ENCODE data around the gene PDE4B. TPM values are rescaled to one million over a fixed set of nuclear protein-coding genes. Genes with fewer than 3 reads are reported as not detected.
A peak's percentile ranks its signal among the peaks of the same experiment; 100 is the strongest.
"Not testable (repeated sequence)": the region's sequence is repeated elsewhere in the genome, so short reads cannot be mapped to it uniquely, and the experiment has no call there.

The PDE4B gene
- total RNA-seq, 1 experiment from 2014 or later, result 1.8 TPM

DNA sequence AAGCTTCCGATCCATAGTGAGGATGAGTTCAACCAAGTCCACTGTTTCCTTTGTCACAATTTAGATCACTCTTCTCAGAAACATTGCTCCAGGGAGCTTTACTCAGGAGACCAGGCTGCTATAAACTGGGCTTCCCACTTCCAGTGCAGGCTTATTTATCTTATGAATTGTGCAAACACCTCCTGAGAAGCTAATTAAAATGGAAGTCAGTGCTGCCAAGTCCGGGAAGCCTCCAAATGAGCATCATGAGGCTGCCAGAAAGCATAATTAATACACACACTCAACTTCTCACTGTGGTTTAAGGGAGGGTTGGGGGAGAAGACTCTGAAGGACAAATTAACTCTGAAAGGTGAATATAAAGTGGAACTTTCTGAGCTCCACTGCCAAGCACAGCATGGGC is 596.2 kb downstream of the PDE4B start:
- no peak for DNase-seq
- no peaks in the 10 kb centered on the region for H3K36me3 ChIP-seq
- no peaks in the 10 kb centered on the region for H3K27me3 ChIP-seq
- H3K4me3 ChIP-seq, result no peak overlapping the region
- H3K9me3 ChIP-seq, result peaks cover 29% of the 10 kb centered on the region

GRCh38 chr1:66393586-66394287 is 601.0 kb downstream of the PDE4B start:
- Histone ChIP-seq H3K4me3 (no peak overlapping the region), H3K27me3 (no peaks in the 10 kb centered on the region)

GRCh38 chr1:66394603-66395002 is 601.9 kb downstream of the PDE4B start:
- Histone ChIP-seq H3K36me3 (no peaks in the 10 kb centered on the region), H3K4me3 (no peak overlapping the region), H3K9me3 (no peaks in the 10 kb centered on the region; the same call in 1 of the 2 replicates), H3K27me3 (no peaks in the 10 kb centered on the region)
- DNase-seq, result no peak

More at GRCh38 chr1:66393586-66394287, 601.0 kb downstream of the PDE4B start:
- Histone ChIP-seq H3K9me3 (peaks cover 5% of the 10 kb centered on the region), H3K36me3 (no peaks in the 10 kb centered on the region)
- DNase-seq, result no peak

DNA sequence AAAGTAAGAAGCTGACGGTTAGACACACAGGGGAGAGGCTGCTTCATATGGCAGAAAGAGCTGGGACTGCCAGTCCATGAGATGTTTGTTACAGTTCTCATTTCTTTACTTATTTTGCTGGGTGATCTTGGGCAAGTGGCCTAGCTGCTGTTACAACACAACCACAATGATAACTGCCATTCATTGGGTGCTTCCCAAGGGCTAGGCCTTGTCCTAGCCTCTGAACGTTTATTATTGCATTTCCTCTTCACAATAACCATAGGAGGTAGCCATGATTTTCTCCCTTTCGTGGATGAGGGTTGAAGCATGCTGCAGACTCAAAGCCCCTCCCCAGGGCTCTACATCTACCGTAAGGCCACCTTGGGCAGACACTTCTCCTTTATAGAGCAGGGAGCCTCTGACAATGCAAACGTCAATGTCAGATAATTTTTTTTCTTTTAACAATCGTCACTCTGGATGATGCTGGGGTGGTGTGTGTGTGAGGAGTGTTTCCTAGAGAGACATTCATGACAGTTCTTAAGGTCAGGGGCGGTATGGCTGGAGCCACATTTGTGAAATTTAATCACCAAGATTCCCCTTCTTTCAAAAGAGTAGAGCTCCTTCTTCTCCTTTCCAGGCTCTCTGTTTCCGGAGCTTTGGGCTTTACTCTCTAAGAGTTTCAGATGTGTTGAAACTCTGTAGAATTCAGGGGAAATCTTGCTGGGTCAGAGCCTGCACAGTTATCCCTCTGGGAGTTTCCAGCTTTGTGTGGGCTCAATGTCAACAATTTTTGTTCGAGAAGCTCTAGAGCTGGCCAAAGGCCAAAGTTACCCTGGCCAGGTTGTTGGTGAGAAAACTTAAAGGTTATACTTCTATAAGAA is 602.7 kb downstream of the PDE4B start:
- no peak for DNase-seq
- no peak overlapping the region for H3K4me3 ChIP-seq
- H3K36me3 ChIP-seq, result no peaks in the 10 kb centered on the region
- H3K9me3 ChIP-seq, result no peaks in the 10 kb centered on the region
- H3K27me3 ChIP-seq, result no peaks in the 10 kb centered on the region

- Histone ChIP-seq H3K4me3 (no peak overlapping the region), H3K9me3 (no peaks in the 10 kb centered on the region), H3K36me3 (no peaks in the 10 kb centered on the region)
Observed at GRCh38 chr1:66396212-66396890, 603.7 kb downstream of the PDE4B start.

GRCh38 chr1:66397192-66397591 is 604.5 kb downstream of the PDE4B start:
- Histone ChIP-seq H3K36me3 (no peaks in the 10 kb centered on the region), H3K9me3 (no peaks in the 10 kb centered on the region), H3K27me3 (no peaks in the 10 kb centered on the region), H3K4me3 (no peak overlapping the region)
- DNase-seq, result no peak

More at GRCh38 chr1:66396212-66396890, 603.7 kb downstream of the PDE4B start:
- DNase-seq, result no peak
- no peaks in the 10 kb centered on the region for H3K27me3 ChIP-seq

GRCh38 chr1:66399888-66400529 is 607.3 kb downstream of the PDE4B start:
- no peaks in the 10 kb centered on the region for H3K9me3 ChIP-seq
- no peaks in the 10 kb centered on the region for H3K36me3 ChIP-seq
- no peak for DNase-seq
- H3K27me3 ChIP-seq, result no peaks in the 10 kb centered on the region
- H3K4me3 ChIP-seq, result no peak overlapping the region

DNA sequence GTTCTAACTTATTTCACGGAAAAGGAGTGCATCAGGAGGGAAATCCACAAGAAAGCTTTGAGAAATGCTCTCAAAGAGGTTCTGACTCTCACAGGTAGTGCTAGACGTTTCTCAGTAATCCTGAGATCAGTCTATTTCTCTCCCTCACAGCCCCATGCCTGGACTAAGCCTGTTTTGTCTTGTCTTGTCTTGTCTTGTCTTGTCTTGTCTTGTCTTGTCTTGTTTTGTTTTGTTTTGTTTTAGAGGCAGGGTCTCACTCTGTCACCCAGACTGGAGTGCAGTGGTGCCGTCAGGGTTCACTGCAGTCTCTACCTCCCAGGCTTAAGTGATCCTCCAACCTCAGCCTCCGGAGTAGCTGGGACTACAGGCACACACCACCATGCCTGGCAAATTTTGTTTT is 608.0 kb downstream of the PDE4B start:
- no peaks in the 10 kb centered on the region for H3K27me3 ChIP-seq
- no peaks in the 10 kb centered on the region for H3K36me3 ChIP-seq
- H3K4me3 ChIP-seq, result no peak overlapping the region
- no peak for DNase-seq
- no peaks in the 10 kb centered on the region for H3K9me3 ChIP-seq

GRCh38 chr1:66401244-66401643 is 608.5 kb downstream of the PDE4B start:
- Histone ChIP-seq H3K9me3 (no peaks in the 10 kb centered on the region), H3K36me3 (no peaks in the 10 kb centered on the region), H3K27me3 (no peaks in the 10 kb centered on the region), H3K4me3 (no peak overlapping the region)
- DNase-seq, result no peak

GRCh38 chr1:66402194-66402593 is 609.5 kb downstream of the PDE4B start:
- Histone ChIP-seq H3K4me3 (no peak overlapping the region), H3K9me3 (no peaks in the 10 kb centered on the region), H3K36me3 (no peaks in the 10 kb centered on the region), H3K27me3 (no peaks in the 10 kb centered on the region)
- DNase-seq, result no peak

GRCh38 chr1:66403007-66403731 is 610.5 kb downstream of the PDE4B start:
- no peak for DNase-seq
- no peaks in the 10 kb centered on the region for H3K36me3 ChIP-seq
- H3K27me3 ChIP-seq, result no peaks in the 10 kb centered on the region
- no peak overlapping the region for H3K4me3 ChIP-seq
- no peaks in the 10 kb centered on the region for H3K9me3 ChIP-seq

DNA sequence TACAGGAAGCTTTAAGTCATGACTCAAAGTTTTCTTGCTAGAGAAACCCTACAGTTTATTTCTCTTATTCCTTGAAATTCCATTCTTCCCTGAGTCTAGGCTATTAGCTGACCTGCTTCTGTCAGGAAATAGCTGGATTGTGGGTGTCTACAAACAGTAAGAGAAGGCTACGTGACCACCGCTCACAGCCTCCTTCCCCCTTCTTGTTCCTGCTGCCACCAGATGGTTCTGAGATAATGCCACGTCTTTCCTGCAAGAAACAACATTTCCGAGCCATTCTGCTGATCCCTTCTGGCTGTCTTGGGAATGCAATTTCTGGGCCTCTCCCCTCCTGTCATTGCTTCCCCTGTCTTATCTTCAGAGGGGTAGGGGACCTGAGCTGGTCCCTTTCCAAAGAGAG is 612.4 kb downstream of the PDE4B start:
- Histone ChIP-seq H3K4me3 (no peak overlapping the region), H3K36me3 (no peaks in the 10 kb centered on the region), H3K9me3 (no peaks in the 10 kb centered on the region; the same call in 1 of the 2 replicates), H3K27me3 (no peaks in the 10 kb centered on the region)
- DNase-seq, result no peak

GRCh38 chr1:66411449-66411848 is 618.8 kb downstream of the PDE4B start:
- DNase-seq, H3K4me3 ChIP-seq, H3K9me3 ChIP-seq, H3K36me3 ChIP-seq, H3K27me3 ChIP-seq: not testable (repeated sequence)

- Histone ChIP-seq H3K9me3 (peaks cover 9% of the 10 kb centered on the region), H3K36me3 (no peaks in the 10 kb centered on the region), H3K27me3 (no peaks in the 10 kb centered on the region), H3K4me3 (no peak overlapping the region)
- DNase-seq, result peak; percentile 29
Observed at GRCh38 chr1:66412704-66413103, 620.0 kb downstream of the PDE4B start.

DNA sequence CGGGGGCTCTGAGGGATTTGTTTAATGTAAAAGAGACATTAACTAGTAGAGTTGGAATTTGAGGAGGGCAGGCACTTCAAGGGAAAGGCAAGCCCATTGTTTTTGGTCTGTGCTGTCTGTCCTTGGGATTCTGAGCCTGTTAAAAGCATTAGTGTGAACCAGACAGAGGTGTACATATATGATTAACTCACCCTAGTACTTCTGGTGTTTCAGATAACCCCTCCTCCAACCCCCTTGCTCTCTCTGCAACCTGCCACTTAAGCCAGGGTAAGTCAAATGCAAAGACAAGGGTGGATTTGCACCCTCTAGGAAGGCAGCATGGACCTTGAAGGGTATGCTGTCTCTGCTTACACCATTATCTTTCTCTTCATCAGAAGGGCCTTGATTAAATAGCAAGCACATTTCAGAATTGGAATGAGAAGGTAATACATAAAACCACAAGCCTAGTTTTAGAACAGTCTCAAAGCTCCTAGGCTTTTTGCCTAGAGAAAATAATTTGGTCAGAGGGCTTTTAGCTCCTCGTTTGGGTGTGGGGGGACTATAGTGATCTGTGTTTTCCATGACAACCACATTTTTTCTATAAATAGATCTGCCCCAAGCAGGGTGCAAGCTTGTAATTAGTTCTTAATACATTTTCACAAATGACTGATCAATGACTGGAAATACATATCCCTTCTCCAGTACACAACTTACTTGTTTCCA is 620.6 kb downstream of the PDE4B start:
- Histone ChIP-seq H3K9me3 (peaks cover 9% of the 10 kb centered on the region), H3K4me3 (no peak overlapping the region), H3K36me3 (no peaks in the 10 kb centered on the region), H3K27me3 (no peaks in the 10 kb centered on the region)
- DNase-seq, result no peak

DNA sequence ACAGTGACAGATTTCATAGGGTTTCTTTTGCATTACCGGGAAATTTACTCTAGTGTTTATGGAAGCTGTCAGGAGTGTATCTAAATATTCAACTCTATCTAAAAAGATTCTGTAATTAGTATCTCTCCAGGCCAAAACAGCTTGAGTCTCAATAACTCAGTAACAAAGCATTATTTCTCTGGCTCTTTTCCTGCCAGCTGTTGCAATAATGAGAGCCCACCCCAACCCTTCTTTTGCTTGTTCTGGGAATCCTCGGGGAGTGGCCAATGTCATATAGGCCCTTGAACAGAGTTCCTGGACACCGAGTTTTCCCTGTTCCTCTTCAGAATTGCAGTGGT is 621.1 kb downstream of the PDE4B start:
- Histone ChIP-seq H3K36me3 (no peaks in the 10 kb centered on the region), H3K4me3 (no peak overlapping the region), H3K9me3 (peaks cover 9% of the 10 kb centered on the region), H3K27me3 (no peaks in the 10 kb centered on the region)
- DNase-seq, result no peak

Measured in MG63 (cell line).